Glutamatergic neuron (in vitro differentiated cells): Measurements from ENCODE around the gene JAZF1. TPM values are rescaled to one million over a fixed set of nuclear protein-coding genes. Genes with fewer than 3 reads are reported as not detected.
"Not testable (repeated sequence)": the region's sequence is repeated elsewhere in the genome, so short reads cannot be mapped to it uniquely, and the experiment has no call there.

Experiments used
- DNase-seq: peaks from one replicate; pipeline ENCODE4 v3.0.0; 2022
- H3K27ac Mint-ChIP-seq: one replicate; pipeline ENCODE4 v1.8.0; 2020; ENCODE audit warnings: mild to moderate bottlenecking, mixed read lengths, inconsistent platforms; ENCODE audit not compliant: unreplicated experiment
- H3K27me3 Mint-ChIP-seq: one replicate; pipeline ENCODE4 v1.8.0; 2020; ENCODE audit warnings: mild to moderate bottlenecking, moderate library complexity, mixed read lengths, inconsistent platforms; ENCODE audit not compliant: unreplicated experiment
- H3K36me3 Mint-ChIP-seq: one replicate; pipeline ENCODE4 v1.8.0; 2020; ENCODE audit warnings: mild to moderate bottlenecking, mixed read lengths, inconsistent platforms; ENCODE audit not compliant: unreplicated experiment
- H3K4me1 Mint-ChIP-seq: one replicate; pipeline ENCODE4 v1.8.0; 2020; ENCODE audit warnings: mild to moderate bottlenecking, low read depth, mixed read lengths, inconsistent platforms; ENCODE audit not compliant: unreplicated experiment
- H3K4me3 Mint-ChIP-seq: one replicate; pipeline ENCODE4 v1.8.0; 2020; ENCODE audit warnings: mild to moderate bottlenecking, mixed read lengths, inconsistent platforms; ENCODE audit not compliant: unreplicated experiment
- H3K9me3 Mint-ChIP-seq: one replicate; pipeline ENCODE4 v1.8.0; 2020; ENCODE audit warnings: mild to moderate bottlenecking, moderate library complexity, mixed read lengths, inconsistent platforms; ENCODE audit not compliant: unreplicated experiment
- total RNA-seq: library from RNA; stranded (reverse); fragmentation: NEBNext Ultra II Directional; extraction: Animal tissue kit (Norgen Biotek cat#: 25700); gene quantifications from one replicate; pipeline ENCODE4 v1.2.1, GENCODE V29; 2021; ENCODE audit not compliant: unreplicated experiment
- TF ChIP-seq, protein P1 (sequence below): fragments of 200-600 bp; sonication (generic); IDR thresholded peaks from one replicate; pipeline ENCODE4 v1.5.0; 2021; ENCODE audit not compliant: partially characterized antibody, unreplicated experiment

The JAZF1 gene
- total RNA-seq, 1 donor from 2014 or later = 14.1 TPM

DNA sequence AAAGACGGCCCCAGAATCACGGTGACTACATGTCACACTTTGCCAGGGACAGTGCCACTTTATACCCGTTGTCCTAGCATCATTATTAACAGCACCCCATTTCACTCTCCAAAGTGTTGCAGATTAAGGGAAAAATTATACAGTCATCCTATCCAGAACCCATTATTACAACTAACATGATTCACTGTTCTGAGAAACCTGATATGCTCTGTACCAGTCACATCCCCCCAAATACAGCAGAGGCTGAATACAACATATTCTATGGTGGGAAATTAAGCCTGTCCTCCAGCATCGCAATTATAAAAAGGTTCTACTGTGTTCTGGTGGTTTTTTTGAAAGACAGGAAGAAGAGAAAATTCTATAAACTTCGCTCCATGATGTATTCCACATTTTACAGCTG lies 162.1 kb downstream of the JAZF1 start:
- no peak overlapping the region for H3K27ac Mint-ChIP-seq
- DNase-seq = no peak
- no peak overlapping the region for H3K4me3 Mint-ChIP-seq
- peaks cover 16% of the 10 kb centered on the region for H3K4me1 Mint-ChIP-seq
- peaks cover 7% of the 10 kb centered on the region for H3K36me3 Mint-ChIP-seq
- no peaks in the 10 kb centered on the region for H3K27me3 Mint-ChIP-seq
- TF ChIP-seq, protein P1, sequence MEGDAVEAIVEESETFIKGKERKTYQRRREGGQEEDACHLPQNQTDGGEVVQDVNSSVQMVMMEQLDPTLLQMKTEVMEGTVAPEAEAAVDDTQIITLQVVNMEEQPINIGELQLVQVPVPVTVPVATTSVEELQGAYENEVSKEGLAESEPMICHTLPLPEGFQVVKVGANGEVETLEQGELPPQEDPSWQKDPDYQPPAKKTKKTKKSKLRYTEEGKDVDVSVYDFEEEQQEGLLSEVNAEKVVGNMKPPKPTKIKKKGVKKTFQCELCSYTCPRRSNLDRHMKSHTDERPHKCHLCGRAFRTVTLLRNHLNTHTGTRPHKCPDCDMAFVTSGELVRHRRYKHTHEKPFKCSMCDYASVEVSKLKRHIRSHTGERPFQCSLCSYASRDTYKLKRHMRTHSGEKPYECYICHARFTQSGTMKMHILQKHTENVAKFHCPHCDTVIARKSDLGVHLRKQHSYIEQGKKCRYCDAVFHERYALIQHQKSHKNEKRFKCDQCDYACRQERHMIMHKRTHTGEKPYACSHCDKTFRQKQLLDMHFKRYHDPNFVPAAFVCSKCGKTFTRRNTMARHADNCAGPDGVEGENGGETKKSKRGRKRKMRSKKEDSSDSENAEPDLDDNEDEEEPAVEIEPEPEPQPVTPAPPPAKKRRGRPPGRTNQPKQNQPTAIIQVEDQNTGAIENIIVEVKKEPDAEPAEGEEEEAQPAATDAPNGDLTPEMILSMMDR = no peak
- no peaks in the 10 kb centered on the region for H3K9me3 Mint-ChIP-seq

DNA sequence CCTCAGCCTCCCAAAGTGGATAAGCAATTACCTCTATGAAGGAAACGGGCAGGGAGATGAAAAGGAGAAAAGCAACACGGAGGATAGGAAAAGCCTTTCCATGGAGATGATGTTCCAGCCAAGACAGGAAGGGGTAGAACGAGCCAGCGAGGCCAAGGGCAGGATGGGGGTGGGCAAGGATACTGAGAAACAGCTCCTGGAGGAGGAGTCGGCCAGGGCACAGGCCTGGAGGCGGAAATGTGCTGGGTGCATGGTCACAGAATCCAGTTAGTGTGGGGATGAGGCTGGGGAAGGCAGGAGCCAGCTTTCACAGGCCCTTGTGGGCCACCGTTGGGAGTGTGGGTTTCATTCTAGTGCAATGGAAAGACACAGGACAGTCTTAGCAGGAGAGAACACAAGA lies 162.6 kb downstream of the JAZF1 start:
- TF ChIP-seq, protein P1 = no peak
- DNase-seq = no peak
- Mint-ChIP-seq H3K27me3 (no peaks in the 10 kb centered on the region), H3K4me3 (no peak overlapping the region), H3K36me3 (peaks cover 7% of the 10 kb centered on the region), H3K9me3 (no peaks in the 10 kb centered on the region), H3K27ac (no peak overlapping the region), H3K4me1 (peaks cover 16% of the 10 kb centered on the region)

GRCh38 chr7:28017372-28017771 lies 163.2 kb downstream of the JAZF1 start:
- Mint-ChIP-seq H3K27me3 (no peaks in the 10 kb centered on the region), H3K4me1 (peaks cover 16% of the 10 kb centered on the region), H3K4me3 (no peak overlapping the region)

DNA sequence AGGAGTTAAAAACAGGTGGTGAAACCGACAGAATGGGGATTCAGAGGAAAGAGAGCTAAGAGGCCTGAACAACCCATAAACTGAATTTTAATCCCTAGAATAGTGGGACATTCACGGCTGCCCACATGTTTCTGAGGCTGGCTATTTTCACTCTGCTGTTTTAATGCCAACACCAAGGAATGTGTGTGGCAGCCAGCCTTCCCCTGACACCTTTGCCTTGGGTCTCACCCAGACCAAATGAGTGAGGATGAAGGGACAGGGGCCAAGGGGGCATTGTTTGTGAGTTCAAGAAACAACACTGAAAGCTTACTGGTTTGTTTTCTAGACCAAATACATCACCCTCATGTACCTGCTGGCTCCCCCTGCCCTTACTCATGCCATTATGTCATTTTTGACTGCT lies 164.3 kb downstream of the JAZF1 start:
- Mint-ChIP-seq H3K9me3 (no peaks in the 10 kb centered on the region), H3K36me3 (peaks cover 7% of the 10 kb centered on the region), H3K27ac (no peak overlapping the region), H3K27me3 (no peaks in the 10 kb centered on the region), H3K4me3 (no peak overlapping the region), H3K4me1 (peaks cover 11% of the 10 kb centered on the region)
- TF ChIP-seq, protein P1 = no peak
- DNase-seq = no peak

More at GRCh38 chr7:28017372-28017771, 163.2 kb downstream of the JAZF1 start:
- peaks cover 7% of the 10 kb centered on the region for H3K36me3 Mint-ChIP-seq
- TF ChIP-seq, protein P1 = no peak
- no peaks in the 10 kb centered on the region for H3K9me3 Mint-ChIP-seq
- H3K27ac Mint-ChIP-seq = no peak overlapping the region
- no peak for DNase-seq

- no peak for DNase-seq
- H3K27me3 Mint-ChIP-seq = no peaks in the 10 kb centered on the region
- peaks cover 7% of the 10 kb centered on the region for H3K4me1 Mint-ChIP-seq
- TF ChIP-seq, protein P1 = no peak
- H3K27ac Mint-ChIP-seq = no peak overlapping the region
- H3K9me3 Mint-ChIP-seq = no peaks in the 10 kb centered on the region
- H3K4me3 Mint-ChIP-seq = no peak overlapping the region
- H3K36me3 Mint-ChIP-seq = peaks cover 7% of the 10 kb centered on the region
Observed at GRCh38 chr7:28015169-28015568, 165.4 kb downstream of the JAZF1 start.

- H3K27me3 Mint-ChIP-seq, H3K36me3 Mint-ChIP-seq, H3K27ac Mint-ChIP-seq, H3K9me3 Mint-ChIP-seq, DNase-seq, H3K4me1 Mint-ChIP-seq, H3K4me3 Mint-ChIP-seq: not testable (repeated sequence)
Observed at GRCh38 chr7:28014340-28014739, 166.3 kb downstream of the JAZF1 start.
